Peyer's patch (tissue), 4 donors: ENCODE measurements around the gene ZMAT2.
"Not testable (repeated sequence)": the region's sequence is repeated elsewhere in the genome, so short reads cannot be mapped to it uniquely, and the experiment has no call there.

Experiments used
- POLR2A ChIP-seq, 2 donors: fragments of 450-650 bp; IDR thresholded peaks; one replicate each; pipeline ENCODE4 v1.5.1; 2017; ENCODE audit warnings: antibody characterized with exemption in 2 of 2, mild to moderate bottlenecking in 2 of 2, moderate library complexity in 2 of 2
- TF ChIP-seq, protein P1 (sequence below), 6 experiments: fragments of 450-650 bp in 4 of 6; fragments of 200-600 bp in 2 of 6; sonication (generic) in 1 of 6; IDR thresholded peaks; one replicate each; pipeline ENCODE4 v1.5.1; 2017 to 2019; ENCODE audit warnings: antibody characterized with exemption in 6 of 6, mild to moderate bottlenecking in 3 of 6, moderate library complexity in 1 of 6

DNA sequence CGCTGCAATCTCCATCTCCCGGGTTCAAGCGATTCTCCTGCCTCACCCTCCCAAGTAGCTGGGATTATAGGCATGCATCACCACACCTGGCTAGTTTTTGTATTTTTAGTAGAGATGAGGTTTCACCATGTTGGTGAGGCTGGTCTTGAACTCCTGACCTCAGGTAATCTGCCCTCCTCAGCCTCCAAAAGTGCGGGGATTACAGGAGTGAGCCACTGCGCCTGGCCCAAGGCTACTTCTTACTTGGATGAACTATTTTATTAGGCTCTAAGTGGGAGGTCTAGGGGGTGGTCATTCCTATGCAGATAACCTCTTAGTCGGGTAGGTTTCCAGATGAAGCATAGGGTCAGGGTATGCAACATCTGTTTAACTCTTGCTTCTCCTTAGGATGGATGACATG is 39.9 kb upstream of the ZMAT2 start:
- TF ChIP-seq, protein P1, sequence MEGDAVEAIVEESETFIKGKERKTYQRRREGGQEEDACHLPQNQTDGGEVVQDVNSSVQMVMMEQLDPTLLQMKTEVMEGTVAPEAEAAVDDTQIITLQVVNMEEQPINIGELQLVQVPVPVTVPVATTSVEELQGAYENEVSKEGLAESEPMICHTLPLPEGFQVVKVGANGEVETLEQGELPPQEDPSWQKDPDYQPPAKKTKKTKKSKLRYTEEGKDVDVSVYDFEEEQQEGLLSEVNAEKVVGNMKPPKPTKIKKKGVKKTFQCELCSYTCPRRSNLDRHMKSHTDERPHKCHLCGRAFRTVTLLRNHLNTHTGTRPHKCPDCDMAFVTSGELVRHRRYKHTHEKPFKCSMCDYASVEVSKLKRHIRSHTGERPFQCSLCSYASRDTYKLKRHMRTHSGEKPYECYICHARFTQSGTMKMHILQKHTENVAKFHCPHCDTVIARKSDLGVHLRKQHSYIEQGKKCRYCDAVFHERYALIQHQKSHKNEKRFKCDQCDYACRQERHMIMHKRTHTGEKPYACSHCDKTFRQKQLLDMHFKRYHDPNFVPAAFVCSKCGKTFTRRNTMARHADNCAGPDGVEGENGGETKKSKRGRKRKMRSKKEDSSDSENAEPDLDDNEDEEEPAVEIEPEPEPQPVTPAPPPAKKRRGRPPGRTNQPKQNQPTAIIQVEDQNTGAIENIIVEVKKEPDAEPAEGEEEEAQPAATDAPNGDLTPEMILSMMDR (IDR thresholded peaks at IDR 0.05) = not testable (repeated sequence)
- TF ChIP-seq POLR2A (IDR thresholded peaks at IDR 0.05) = not testable (repeated sequence)
